ENCODE measurements around the gene KCNMA1.

The KCNMA1 gene

DNA sequence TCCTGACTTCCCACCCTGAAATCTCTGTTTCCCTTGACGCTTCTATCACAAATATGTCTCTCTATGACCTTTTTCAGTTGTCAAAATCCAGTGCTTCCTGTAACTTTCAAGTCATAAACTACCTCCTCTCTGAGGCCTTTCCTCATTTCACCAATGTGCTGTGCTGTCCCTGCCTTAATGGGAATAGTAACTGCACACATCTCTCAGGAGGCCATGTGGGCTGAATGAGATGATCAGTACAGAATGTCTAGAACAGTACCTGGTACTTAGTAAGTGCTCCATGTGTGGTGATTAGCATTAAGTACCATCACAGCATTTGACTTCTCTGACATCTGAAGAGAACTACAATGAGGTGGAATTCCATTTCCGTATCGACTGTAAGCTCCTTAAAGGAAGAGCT is 588.5 kb downstream of the KCNMA1 start:
- DNase-seq (ENCODE audit: low read depth in 2 of 2): no peak

DNA sequence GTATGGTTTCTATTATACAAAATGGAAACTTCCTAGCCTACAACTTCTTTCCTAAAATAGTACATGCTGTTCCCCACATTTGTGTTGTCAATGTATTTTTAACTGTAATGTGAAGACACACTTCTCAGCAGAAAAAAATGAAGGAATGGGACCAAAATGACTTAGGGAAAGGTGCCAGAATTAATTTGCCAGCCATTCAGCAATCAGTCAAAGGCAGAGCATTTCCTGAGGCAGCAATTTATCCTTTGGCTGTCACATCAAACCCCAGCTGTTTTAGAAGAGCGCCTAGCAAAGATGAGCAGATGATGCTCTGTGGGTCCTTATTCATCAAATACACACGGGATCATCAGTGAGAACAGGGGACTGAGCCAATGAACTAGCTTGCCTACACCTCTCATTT is 592.5 kb downstream of the KCNMA1 start:
- no peak for DNase-seq (ENCODE audit: low read depth in 2 of 2)

DNA sequence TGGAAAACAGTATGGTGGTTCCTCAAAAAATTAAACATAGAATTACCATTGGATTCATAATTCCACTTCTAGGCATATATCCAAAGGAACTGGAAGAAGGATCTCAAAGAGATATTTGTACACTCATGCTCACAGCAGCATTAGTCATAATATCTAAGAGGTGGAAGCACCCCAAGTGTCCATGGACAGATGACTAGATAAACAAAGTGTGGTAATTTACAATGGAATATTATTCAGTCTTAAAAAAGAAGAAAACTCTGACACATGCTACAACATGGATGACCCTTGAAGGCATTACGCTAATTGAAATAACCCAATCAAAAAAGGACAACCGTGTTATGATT is 594.2 kb downstream of the KCNMA1 start:
- DNase-seq (ENCODE audit: low read depth in 2 of 2): no peak

DNA sequence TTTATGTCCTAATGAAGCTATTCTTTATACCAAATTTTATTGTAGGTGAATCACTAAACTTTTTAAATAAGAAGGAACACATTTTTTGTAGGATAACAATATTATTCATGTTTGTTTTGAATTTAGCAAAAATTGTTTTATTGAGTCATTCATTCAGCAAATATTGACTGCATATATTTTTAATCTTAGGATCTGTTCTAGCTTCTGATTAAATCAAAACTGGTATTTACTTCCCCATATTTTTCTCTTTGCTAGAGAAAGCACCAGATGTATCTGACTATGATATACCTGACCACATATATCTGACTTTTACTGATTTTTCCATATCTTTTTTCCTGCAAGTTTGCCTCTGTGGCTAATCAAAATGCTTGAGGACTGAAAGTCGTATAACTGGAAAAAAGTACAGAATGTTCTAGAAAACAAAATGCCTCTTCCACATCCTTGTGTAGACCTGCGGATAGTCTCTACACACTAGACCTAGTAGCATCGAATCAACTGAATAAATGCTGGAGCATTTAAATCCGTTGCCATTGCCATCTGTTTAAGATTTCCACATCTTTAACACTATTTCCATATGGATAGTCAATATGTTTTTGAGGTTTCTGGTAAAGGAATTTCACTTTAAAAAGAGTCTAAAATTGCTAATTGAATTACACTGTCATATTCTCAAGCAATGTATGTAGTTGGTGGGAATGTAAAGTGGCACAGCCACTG is 594.7 kb downstream of the KCNMA1 start:
- no peak for DNase-seq (ENCODE audit: low read depth in 2 of 2)

DNA sequence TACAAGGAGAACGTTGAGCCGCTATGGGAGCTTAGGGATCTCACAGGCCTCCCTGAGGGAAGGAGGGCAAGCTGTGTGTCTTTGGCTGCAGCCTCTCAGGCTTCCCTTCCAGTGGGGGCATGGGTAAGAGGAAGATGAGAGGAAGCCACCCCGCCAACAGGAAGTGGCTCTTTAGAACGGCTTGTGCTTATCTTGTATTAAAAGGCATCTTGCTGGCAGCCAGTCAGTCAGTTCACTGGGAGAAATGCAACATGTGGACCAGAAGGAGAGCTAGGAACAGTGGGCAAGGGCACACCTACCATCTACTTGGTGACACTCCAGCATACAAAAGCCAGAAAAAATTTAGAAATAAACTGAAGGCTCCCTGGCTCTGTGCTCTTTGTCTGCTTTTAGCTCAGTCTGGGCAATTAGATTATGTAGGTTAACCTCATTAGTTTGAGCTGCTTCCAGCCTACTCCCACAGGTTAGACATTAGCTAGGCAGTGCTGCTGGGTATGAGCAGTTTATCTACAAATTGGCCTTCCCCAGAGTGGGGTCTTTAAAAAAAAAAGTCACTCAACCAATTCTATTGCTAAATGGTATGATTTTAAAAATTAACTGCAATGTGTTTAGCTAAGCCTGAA is 595.9 kb downstream of the KCNMA1 start:
- DNase-seq (ENCODE audit: low read depth in 2 of 2): no peak

DNA sequence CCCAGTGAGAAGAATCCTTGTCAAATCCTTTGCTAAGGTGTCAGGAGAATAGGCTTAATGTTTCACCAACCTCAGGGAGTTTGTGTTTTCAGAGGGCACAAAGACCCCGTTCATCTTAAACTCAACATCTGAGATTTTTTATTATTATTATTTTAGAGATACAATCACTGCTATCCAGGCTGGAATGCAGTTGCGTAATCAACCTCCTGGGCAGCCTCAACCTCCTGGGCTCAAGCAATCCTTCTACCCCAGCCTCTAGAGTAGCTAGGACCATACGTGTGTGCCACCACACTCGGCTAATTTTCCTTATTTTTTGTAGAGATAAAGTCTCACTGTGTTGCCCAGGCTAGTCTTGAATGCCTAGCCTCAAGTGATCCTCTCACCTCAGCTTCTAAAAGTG is 599.2 kb downstream of the KCNMA1 start:
- DNase-seq (ENCODE audit: low read depth in 2 of 2): no peak

DNA sequence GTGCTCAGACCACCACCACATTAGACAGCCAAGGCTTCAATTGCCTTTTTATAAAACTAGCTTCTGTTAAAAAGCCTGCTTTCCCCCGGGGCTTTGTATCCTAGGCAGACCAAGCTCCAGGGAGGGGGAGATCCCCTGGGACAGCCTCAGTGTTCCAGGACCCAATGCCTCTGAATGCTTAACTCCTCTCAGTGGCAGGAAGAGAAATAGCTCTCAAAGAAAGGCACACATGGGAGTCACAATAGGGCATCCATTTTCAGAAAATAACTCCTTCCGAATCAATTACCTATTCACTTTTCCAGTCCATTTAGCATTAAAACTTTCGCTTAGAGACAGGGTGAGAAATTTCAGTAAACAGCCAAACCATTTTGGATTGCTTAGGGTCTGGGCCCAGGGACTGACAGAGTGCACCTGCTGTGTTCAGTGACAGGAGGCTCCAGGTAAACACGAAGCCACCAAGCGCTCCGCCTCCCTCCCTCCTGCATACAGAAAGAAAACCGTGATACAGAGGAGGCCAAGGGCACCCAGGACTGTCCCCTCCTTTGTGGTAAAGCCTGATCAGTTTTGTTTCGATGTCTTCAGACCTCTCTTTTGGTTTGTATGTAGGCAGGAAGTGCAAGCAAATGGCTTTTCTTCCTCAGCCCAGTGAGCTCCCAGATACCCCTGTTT is 599.7 kb downstream of the KCNMA1 start:
- no peak for DNase-seq (ENCODE audit: low read depth in 2 of 2)

DNA sequence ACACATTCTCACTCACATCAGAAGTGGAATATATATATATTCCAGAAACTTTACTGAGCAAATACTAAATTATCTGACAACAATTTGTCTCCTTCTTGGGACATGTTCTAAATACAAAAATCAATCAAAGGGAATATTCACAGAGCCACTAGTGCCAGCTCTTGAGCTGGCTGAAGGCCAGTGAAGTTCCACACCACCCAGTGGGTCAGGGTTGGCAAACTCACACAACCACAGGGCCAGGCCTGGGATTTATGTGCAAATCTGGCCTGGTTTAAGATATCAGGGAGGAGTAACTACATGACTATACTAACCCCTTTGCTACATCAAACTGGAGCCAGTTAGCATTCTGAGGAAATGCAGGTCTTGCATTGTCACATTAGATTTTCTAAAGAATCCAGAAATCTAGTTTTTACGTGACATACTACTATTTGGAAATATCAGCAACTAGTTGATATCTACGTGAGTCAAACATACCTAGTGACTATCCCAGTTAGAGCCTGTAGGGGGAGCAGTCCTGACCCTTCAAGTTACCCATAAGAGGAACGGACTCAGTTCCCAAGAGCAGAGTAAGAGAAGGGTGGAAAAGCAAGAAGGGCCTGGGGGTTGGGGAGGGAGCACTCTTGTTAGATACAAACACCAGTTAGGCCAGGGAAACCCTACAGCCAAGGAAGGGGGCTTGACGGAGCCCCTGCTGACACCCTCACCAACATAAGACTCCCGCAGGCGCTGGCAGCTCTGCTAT is 600.4 kb downstream of the KCNMA1 start:
- no peak for DNase-seq (ENCODE audit: low read depth in 2 of 2)

DNA sequence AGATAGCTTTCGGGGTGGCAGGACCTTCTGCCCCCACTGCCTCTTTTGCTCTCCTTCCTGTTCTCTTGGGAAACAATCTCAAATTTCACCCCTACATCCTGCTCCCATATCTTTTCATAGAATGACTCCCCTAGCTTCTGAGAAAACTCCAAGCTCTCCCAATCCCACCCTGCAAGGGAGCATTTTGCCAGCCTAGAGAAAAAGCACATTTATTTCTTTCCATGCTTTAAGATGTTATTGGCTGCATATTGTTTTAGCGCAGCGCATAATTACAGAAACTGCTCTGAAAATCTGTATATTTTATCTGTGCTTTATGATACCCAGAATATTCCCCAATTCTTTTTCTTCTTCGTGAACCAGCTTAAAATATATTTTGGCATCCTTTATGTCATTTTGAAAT is 601.3 kb downstream of the KCNMA1 start:
- DNase-seq (ENCODE audit: low read depth in 2 of 2): no peak

DNA sequence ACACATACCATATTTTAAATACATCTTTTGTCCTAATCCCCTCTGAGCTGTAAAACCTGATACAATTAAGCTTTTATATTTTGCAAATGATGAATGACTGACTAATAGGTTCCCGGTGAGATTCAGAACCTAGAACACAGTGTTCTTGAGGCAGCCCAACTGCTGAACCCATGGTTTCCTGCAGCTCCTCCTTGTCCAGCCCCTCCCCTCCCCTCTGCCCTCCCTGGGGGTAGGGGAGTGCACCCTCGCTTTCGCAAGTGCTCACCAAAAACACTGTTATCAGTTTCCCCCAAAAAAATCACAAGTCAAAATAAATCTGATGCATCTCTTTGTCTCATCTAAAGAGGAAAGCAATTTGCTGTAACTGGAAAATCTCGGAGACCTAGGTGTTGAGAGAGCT is 602.8 kb downstream of the KCNMA1 start:
- no peak for DNase-seq (ENCODE audit: low read depth in 2 of 2)

DNA sequence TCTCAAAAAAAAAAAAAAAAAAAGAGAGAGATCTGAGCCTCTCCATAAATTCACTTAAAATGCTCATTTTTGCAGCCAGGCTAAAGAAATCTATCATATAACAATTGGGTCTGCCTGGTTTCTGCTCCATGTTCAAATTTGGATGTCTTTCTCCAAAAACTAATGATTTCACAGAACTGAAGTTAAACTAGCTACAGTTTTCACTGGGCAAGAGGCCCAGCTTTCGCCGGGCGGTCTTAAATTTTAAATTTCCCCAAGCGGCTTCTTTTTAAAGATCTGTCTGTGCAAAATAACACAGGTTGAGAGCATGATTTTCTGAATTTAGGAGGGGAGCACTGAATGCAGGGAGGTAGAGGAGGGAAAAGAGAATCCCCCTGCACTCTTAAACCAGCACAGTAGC is 603.4 kb downstream of the KCNMA1 start:
- DNase-seq (ENCODE audit: low read depth in 2 of 2): no peak

DNA sequence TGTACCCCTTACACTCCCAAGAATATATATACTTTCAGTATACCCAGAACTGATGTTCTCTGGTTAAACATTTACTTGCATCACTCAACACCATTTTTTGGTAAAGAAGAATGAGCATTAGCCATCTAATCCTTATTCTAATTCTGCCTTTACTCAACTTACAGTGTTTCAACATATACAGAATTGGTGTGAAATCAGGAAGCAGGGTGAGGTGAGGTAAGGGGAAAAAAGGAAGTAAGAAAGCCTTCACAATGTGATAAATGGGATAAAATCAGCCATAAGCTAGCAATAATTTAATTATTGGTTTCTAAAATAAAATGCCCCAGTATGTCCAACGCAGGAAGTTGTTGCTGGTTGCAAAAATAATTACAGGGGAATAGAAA is 605.4 kb downstream of the KCNMA1 start:
- no peak for DNase-seq (ENCODE audit: low read depth in 2 of 2)

DNA sequence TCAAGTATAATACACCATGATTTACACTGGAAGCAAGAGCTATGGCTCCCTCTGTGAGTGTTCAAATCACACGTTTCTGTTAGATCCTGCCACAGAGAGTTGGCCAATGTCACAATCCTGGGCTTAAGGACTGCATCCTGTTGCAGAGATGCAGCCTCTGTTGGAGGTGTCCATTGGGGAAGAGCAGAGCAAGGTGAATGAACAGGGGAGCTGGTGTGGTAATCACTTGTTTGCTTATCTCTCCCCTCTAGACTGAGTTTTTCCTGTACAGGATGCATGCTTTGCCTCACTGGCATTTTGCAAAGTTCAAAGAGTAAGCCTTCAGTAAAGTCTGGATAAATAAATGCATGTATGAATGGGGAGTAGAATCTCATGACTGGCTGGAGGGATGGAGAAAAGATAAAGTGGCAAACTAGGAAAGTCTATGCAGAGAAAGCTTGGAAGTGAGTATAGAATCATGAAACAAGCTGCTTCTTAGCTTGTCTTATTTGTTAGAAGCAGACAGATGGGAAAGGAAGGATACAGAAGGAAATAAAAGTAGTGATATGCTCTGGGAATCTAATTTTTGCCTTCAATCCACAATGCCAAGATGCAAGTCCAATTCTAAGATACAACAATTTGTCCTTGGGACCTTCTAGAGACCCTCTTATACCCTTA is 605.9 kb downstream of the KCNMA1 start:
- DNase-seq (ENCODE audit: low read depth in 2 of 2): no peak

DNA sequence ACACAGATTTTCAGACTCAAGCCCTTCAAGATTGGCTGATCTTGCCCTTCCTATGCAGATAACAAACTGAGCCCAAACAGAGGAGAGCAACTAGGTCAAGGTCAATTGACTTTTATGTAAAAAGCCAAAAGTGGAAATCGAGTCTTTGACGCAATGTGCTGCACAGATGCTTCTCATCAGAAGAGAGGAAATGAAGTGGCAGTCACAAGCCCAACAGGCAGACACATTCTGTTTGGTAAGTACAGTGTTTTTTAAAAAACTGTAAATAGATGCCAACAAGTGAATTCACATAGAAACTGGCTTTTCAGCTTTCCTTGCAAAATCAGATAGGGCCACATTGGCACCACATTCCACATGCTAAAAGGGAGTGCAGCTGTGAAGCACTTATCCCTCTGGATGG is 606.6 kb downstream of the KCNMA1 start:
- no peak for DNase-seq (ENCODE audit: low read depth in 2 of 2)

DNA sequence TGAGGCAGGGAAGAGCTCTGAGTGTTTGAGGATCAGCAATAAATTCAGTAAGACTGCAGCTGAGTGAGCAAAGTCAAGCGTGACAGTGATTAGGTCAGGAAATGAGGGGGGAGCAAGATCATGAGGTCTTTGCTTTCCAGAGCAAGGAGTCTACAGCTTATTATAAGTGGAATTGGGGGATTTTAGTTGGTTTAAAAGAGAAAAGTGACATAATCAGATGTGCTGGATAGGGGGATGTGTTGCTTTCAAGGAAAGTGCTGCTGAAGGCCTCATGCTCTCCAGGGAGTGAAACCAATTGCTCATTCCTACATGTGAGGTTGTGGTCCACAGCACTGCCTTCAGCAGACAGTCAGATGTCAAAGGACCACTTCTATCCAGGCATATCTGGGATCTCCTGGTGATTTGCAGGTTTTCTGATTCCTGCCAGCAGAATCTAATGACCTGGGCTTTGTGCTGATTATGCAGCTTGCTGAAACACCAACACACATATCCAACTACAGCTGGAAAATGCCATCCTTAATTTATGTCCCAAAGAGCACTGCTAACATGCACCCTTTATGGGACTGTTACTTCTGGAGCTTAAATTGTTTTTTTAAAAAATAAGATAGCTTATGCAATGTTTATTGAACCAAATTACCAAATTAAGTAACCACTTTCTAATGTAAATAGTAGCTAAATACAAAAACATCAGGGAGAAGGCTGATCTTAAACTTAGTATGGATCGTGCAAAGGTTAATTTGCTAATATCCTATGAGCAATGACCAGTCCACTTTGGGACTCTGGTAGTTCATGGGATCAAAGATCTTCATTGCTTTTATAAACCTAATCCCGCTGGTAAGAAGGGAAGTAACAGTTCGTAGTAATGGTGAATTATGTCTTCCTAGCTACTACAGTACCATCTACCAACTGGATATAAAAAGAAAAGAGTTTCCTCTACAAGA is 607.6 kb downstream of the KCNMA1 start:
- DNase-seq (ENCODE audit: low read depth in 2 of 2): no peak

DNA sequence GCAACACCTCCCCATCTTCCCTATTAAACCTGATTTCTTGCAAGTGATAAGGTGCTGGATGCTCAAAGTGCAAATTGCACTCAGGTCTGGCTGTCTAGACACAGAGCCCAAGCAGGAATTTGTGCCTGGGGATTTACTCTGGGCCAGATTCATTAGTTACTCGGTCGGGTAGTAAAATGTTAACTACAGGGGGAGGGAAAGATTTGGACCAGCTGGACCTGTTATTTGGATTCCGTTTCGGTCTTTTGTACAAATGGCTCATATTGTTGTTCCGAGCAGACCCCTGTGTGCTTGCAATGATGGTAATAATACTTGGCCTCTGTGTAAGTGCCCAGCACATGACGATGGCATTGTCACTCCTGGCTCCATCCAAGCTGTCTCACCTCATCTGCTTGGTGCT is 609.6 kb downstream of the KCNMA1 start:
- no peak for DNase-seq (ENCODE audit: low read depth in 2 of 2)

DNA sequence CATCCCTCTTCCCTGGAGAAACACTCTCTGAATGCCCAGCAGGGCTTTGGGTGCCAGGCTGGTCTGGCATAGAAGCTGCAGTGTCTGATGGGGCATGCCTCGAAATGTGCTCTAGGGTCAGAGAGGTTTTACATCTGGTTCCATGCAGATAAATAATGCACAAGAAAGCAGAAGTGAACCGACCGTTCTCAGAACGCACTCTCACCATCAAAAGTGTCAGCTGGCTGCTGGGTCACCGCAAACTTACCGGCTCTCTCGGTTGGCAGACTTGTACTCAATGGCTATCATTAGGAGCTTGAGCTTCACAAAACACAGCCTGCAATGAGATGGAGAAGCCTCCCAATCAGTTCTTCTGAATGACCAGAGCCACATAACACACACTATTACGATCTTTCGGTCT is 610.0 kb downstream of the KCNMA1 start:
- no peak for DNase-seq (ENCODE audit: low read depth in 2 of 2)

DNA sequence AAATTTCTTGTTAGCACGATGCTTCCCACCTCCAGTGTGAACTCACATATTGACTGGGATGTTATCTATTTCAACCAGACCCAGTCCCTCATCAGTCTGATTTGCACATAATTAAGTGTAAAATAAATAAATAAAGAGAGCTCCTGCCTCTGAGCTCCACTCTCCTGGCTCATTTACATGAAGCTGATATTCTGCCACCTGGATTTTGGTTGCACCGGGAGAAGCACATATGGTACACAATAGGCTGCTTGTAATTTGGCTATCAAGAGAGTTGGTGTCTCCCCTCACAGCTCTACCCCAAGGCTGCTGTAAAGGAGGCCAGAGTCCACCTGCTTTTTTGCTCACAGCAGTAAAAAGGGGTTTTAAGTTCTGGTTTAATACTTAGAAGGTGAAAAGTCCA is 610.5 kb downstream of the KCNMA1 start:
- no peak for DNase-seq (ENCODE audit: low read depth in 2 of 2)

DNA sequence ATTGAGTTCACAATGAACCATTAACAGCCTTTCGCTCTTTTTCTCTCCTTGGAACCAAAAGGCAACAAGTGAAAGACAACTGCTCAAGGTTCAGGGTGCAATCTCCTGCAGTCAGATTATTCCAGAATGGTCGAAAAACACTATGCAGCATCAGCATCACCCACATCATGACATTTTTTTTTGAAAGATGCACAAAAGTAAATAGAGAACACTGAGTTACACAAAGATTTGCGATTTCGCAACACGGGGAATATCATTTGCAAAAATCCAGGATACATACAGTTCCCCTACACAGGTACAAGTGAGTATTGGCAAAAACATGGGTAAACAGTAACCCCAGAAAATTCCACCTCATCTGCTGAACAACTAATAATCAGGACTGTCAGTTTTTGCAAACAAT is 611.5 kb downstream of the KCNMA1 start:
- DNase-seq (ENCODE audit: low read depth in 2 of 2): no peak

DNA sequence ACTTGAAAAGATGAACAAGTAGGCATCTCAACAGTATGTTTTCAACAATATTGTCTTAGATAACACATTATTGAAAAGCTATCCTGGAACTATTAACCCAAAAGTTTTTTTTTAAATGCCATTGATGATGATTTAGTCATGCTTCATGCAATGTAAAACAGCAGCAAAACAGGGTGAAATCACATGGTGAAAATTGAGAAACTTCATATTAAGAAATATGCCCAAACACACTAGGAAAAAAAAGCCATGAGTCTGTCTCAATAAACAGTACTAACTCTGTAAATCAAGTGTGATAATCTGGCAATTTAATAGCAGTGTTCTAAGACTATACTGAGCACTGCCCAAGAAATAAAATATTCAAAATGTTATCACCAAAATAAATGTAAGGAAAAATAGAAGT is 613.1 kb downstream of the KCNMA1 start:
- DNase-seq (ENCODE audit: low read depth in 2 of 2): no peak

DNA sequence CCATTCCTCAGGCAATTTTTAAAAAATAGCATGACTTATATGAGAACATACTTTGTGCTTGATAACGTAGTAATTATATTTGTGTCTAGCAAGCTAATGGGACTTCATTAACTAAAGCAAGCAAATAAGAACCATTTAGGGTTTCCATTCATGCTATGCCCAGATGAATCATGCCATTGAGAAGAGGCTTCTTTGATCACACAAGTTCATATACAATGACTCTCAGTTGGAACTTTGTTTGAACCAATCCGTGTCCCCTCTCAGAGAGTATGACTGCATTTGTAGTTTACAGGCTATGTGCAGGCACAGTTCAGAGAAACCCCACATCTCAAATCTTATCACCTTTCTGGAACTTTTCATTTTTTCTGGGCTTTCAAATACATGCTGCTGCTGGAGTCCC is 614.2 kb downstream of the KCNMA1 start:
- no peak for DNase-seq (ENCODE audit: low read depth in 2 of 2)

All from fibroblast of skin of left quadriceps (primary cell).